Rectal smooth muscle tissue (tissue), 1 donor: ENCODE results near the gene LARP1B.

Experiments
- H3K27ac ChIP-seq: one replicate; pipeline ENCODE4 v1.7.0; 2013; ENCODE audit warnings: low read depth, low read length, inconsistent platforms
- H3K27me3 ChIP-seq: one replicate; pipeline ENCODE4 v1.7.0; 2013; ENCODE audit warnings: low read length; ENCODE audit not compliant: control insufficient read depth, insufficient read depth
- H3K36me3 ChIP-seq: one replicate; pipeline ENCODE4 v1.7.0; 2013; ENCODE audit warnings: low read length; ENCODE audit not compliant: control insufficient read depth, insufficient read depth
- H3K4me1 ChIP-seq: one replicate; pipeline ENCODE4 v1.7.0; 2013; ENCODE audit warnings: low read length; ENCODE audit not compliant: control insufficient read depth, insufficient read depth
- H3K4me3 ChIP-seq: one replicate; pipeline ENCODE4 v1.7.0; 2013; ENCODE audit warnings: low read length
- H3K9ac ChIP-seq: one replicate; pipeline ENCODE4 v1.7.0; 2013; ENCODE audit warnings: low read length

LARP1B gene

DNA sequence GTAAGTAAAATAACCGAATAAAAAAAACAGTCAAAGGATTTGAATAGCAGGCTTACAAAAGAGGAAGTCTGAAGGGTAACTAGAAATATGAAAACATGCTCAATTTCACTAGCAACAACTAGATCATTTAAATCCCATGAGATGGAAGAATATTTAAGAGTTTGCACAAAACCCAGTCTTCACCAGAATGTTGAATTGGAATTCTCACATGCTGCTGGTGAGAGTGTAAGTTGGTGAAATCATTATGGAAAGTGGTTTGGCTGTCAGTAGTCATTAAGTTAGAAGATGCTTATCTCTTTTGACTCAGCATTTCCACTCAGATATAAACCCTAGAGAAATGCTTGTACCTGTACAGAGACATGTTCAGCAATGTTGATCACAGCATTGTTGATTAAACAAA is 116.4 kb downstream of the LARP1B start:
- H3K36me3 ChIP-seq: no peaks in the 10 kb centered on the region
- no peaks in the 10 kb centered on the region for H3K4me1 ChIP-seq
- no peak overlapping the region for H3K4me3 ChIP-seq
- no peak overlapping the region for H3K9ac ChIP-seq
- H3K27ac ChIP-seq: no peak overlapping the region
- H3K27me3 ChIP-seq: no peaks in the 10 kb centered on the region

DNA sequence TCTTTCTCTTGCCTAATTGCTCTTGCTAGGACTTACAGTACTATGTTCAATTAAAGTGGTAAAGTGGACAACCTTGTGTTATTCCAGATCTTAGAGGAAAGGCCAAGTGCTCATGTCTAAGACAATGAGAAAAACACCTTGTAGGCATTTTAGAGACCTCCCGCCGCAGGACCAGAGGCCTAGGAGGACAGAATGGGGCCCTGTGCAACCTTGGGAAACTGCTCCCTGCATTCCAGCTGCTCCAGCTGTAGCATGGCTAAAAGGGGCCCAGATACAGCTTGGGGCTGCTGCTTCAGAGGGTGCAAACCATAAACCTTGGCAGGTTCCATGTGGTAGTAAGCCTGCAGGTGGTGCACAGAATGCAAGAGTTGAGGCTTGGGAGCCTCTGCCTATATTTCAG is 125.5 kb downstream of the LARP1B start:
- no peaks in the 10 kb centered on the region for H3K36me3 ChIP-seq
- no peak overlapping the region for H3K4me3 ChIP-seq
- no peak overlapping the region for H3K9ac ChIP-seq
- no peaks in the 10 kb centered on the region for H3K27me3 ChIP-seq
- H3K27ac ChIP-seq: no peak overlapping the region
- H3K4me1 ChIP-seq: no peaks in the 10 kb centered on the region

DNA sequence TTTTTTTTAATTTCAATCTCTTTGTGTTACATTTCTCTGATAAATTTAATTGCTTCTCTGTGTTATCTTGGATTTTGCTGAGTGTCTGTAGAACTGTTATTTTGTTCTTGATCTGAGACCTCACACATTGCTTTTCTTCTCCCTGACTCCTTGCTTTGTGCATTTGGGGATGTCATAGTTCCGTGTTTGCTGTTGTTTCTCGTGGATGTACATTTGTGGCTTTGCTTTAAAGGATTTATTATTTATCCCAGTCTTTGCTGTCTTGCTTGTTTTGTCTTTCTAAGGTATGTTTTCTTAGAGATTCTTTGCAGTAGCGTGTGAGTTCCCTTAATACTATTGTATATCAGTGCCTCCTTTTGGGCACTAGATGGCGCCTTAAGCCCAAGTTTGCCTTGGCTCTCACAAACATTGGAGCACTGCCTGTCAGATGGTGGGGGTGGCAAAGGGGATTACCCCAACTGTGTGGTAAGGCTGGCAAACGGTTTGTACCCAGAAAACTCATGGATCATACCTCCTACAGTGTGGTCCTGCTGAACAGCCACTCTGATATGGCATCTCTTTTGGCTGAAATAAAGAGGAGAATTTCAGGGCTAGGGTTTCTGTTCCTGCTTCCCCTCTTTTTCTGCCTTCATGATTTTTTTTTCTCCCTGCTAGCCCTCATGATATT is 130.1 kb downstream of the LARP1B start:
- no peak overlapping the region for H3K9ac ChIP-seq
- no peaks in the 10 kb centered on the region for H3K27me3 ChIP-seq
- H3K27ac ChIP-seq: no peak overlapping the region
- H3K36me3 ChIP-seq: no peaks in the 10 kb centered on the region
- no peaks in the 10 kb centered on the region for H3K4me1 ChIP-seq
- no peak overlapping the region for H3K4me3 ChIP-seq

DNA sequence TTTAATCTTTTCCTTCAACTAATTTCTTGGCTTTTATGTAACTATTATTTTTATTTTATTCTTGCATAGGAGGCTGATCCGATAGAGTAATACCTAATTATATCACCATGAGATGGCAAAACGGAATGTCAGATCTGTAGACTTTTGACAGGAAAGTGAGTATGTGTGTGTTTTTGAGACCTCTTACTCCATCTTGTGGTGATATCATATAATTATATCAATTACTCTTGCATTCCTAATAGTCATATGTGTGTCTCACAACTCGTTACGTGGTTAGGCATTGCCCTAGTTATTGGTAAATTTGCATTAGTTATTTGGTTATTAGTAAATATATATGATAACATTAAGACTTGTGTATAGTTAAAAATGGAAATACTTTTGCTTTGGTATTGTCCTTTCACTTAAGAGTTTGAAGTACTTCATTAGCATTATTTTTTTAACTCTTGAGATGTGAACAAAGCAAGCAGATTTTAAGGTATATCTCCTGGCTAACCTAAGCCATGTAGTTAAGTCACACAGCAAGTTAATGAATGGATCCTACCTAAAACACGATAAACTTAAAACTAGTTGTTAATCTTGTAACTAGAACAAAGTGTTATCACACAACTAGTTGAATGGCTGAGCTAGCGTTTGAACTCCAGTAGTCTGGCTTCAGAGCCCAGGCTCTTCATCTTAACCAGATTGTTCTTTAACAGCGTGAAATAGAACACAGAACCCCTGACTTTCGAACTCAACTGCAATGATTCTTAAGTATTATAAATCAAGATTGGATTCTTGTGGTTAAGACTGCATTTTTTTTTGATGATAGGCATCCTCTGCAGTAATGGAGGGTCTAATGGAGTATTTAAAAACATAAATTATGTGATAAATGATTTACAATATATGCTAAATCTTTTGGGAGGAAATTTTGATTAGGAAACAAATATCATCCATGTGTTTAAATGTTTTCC is 159.4 kb downstream of the LARP1B start:
- Histone ChIP-seq H3K4me3 (no peak overlapping the region), H3K9ac (no peak overlapping the region), H3K4me1 (no peaks in the 10 kb centered on the region), H3K27me3 (no peaks in the 10 kb centered on the region), H3K36me3 (no peaks in the 10 kb centered on the region), H3K27ac (no peak overlapping the region)

DNA sequence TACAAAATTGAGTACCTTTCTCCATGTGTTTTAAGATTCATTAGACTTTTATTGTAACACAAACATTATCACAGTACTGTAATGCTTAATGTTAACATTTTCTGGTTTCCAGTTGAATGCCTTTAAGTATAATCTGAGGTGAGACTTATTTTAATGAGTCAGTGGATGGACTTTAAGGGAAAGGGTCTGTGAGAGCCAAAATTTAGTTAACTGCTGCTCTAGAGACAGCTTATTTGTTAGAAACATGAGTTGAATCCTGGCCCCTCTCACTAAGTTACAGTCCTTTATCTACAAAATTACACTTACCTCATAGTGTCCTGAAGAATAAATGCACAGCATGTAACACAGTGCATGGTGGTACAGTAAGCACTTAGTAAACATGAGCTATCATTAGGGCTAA is 160.5 kb downstream of the LARP1B start:
- Histone ChIP-seq H3K9ac (no peak overlapping the region), H3K27me3 (no peaks in the 10 kb centered on the region), H3K4me3 (no peak overlapping the region), H3K4me1 (no peaks in the 10 kb centered on the region), H3K36me3 (no peaks in the 10 kb centered on the region), H3K27ac (no peak overlapping the region)

DNA sequence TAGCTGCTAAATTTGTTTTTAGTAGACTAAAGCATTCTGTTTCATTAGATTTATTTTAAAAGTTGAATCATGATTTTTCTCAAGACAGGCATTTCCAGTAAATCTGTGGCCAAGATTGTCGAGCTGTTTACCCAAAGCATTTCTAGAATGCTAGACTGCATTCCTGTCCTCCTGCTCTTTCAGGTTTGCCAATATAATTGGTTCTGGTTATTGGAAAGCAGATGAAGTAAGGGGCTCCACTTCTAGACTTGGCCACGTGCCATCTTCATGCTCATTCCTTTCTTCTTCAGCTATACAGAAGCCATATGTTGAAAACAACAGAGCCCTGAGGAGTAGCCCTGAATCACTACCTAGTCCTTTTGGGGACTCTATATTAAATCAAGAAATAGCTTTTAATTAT is 164.0 kb downstream of the LARP1B start:
- Histone ChIP-seq H3K36me3 (no peaks in the 10 kb centered on the region), H3K9ac (no peak overlapping the region), H3K4me3 (no peak overlapping the region), H3K27ac (no peak overlapping the region), H3K27me3 (no peaks in the 10 kb centered on the region), H3K4me1 (no peaks in the 10 kb centered on the region)

DNA sequence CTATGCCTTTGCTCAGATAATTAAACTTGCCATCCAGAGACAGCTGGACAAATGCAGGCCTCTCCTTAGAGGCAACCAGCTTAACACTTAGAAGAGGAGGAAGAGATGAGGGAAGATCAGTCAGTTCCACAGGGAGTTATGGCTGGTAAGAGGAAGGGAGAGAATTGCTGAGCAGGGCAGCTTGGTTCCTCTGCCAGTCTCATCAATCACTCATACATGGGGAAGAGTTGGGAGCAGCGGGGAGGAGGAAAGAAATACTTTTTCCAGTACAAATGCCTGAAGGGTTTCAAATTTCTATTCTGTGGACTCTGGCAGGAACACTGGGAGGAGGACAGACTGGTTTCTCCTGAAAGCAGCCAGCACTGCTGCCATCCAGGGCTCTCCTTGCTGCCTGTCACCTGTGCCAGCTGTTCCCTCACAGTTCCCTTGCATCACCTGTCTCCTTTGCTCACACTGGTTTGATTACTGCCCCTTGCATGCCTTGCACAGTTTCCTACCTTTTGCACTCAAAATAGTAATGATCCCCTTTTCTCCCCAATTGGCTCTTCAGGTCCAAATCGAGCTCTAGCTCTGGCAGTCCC is 167.0 kb downstream of the LARP1B start:
- H3K4me3 ChIP-seq: no peak overlapping the region
- no peak overlapping the region for H3K27ac ChIP-seq
- H3K4me1 ChIP-seq: no peaks in the 10 kb centered on the region
- H3K36me3 ChIP-seq: no peaks in the 10 kb centered on the region
- H3K27me3 ChIP-seq: no peaks in the 10 kb centered on the region
- H3K9ac ChIP-seq: no peak overlapping the region

DNA sequence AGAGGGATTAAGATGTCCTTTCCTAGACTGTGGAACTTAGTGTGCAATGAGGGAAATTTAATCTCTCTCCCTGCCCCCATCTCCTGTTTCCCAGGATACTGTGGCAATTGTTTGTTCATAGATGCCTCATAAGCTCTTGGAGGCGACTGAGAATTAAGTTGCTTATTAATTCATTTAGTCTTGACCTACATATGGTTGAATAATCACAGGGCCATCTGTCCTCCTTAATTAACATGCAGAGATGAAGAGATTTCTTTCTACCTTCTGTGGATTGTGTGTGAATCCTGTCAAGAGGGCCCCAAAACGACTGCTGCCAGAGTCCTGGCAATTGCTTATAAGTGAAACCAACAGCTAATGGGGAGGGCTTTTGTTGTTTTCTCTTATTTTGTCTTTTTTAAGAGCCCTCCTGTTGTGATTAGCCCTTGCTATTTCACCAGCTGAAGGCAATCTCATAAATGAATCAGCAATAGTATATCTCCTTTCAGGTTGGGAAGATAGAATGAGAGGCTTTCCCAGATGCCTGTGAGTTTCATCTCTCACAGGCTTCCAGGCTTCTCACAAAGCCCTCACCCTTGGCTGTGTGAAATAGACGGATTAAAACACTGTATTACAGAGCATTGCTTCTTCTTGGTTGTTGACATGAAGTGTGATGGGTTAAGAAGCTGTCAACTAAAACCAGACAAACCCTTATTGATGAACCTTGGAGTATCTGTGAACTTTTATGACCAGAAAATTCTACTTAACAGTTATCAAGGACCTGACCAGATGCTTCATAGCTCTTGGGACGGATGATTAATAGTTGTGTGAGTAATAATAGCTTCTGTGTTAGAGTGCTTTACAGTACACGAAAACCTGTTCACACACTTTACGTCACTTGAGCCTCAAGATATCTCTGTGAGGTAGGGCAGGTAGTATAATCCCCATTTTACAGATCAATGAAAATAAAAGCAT is 168.0 kb downstream of the LARP1B start:
- H3K27me3 ChIP-seq: no peaks in the 10 kb centered on the region
- no peak overlapping the region for H3K4me3 ChIP-seq
- no peak overlapping the region for H3K9ac ChIP-seq
- no peak overlapping the region for H3K27ac ChIP-seq
- no peaks in the 10 kb centered on the region for H3K4me1 ChIP-seq
- no peaks in the 10 kb centered on the region for H3K36me3 ChIP-seq

DNA sequence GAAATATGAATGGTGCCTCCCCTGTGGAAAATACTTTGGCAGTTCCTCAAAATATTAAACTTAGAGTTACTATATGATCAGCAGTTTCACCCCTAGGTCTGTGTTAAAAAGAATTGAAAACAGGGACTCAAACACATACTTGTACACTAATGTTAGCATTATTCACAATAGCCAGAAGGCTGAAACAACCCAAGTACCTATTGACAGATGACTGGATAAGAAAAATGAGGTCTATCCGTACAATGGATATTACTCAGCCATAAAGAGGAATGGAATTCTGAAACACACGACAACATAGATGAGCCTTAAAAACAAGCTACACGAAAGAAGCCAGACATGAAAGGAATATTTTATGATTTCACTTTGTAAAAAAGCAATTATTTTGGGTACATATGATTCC is 171.6 kb downstream of the LARP1B start:
- Histone ChIP-seq H3K27ac (no peak overlapping the region), H3K36me3 (no peaks in the 10 kb centered on the region), H3K9ac (no peak overlapping the region), H3K4me3 (no peak overlapping the region), H3K27me3 (no peaks in the 10 kb centered on the region), H3K4me1 (no peaks in the 10 kb centered on the region)

DNA sequence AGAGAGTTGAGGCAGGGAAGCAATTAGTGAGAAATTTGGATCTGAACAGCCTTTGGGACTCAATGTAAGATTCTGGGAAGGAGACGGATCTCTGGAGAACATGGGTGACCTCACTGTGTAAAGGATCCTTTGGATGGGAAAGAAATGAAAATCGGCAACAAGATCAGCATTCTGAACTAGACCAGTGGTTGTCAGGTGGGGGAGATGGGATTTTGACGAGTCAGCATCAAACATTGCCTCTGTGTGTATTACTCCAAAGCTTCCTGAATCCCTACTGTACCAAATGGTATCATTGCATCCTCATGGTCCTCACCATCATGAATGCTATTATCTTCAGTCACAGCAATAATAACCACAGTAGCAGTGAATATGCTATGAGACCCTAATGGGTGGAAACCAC is 173.7 kb downstream of the LARP1B start:
- Histone ChIP-seq H3K9ac (no peak overlapping the region), H3K27me3 (no peaks in the 10 kb centered on the region), H3K27ac (no peak overlapping the region), H3K36me3 (no peaks in the 10 kb centered on the region), H3K4me1 (no peaks in the 10 kb centered on the region), H3K4me3 (no peak overlapping the region)

DNA sequence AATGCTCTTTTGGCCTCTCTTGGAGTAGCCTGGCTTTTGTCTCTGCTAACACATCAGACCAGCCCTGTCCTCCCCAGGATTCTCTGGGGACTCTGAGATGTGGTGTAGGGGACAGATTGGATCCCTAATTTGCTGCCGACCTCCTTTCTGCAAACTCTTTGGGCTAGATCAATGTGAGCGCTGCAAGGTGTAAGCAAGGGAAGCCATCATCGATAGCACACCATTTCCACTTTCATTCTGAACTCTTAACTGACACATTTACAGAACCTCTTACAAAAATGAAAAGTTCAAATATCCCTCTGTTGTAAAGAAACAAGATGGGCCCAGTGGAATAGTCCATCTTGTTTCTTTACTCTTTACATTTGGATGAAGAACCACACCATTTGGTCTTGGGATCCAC is 179.9 kb downstream of the LARP1B start:
- no peak overlapping the region for H3K4me3 ChIP-seq
- H3K4me1 ChIP-seq: no peaks in the 10 kb centered on the region
- no peak overlapping the region for H3K27ac ChIP-seq
- H3K36me3 ChIP-seq: no peaks in the 10 kb centered on the region
- no peaks in the 10 kb centered on the region for H3K27me3 ChIP-seq
- H3K9ac ChIP-seq: no peak overlapping the region

DNA sequence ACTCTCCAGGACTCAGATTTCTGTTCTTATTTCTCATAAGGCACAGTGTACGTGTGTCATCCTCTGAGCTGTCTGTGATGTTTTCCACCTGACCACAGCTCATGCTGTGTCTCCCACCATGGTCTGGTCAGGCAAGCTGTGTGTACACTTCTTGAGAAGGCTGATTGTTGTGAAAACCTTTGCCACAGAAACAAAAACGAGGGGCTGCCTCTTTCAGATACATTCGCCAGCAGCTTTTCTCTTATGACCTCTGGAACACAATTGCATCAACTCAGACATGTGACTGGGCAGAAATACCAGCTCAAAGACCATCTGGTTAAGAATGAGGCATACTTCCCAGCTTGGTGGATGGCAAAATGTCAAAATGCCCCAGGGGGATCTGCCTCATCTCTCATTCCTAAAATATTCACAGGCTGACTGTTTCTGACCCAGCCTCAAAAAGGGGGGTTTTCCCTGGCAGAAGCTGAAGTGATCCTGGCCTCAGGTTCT is 180.4 kb downstream of the LARP1B start:
- Histone ChIP-seq H3K4me3 (no peak overlapping the region), H3K9ac (no peak overlapping the region), H3K27ac (no peak overlapping the region), H3K27me3 (no peaks in the 10 kb centered on the region), H3K36me3 (no peaks in the 10 kb centered on the region), H3K4me1 (no peaks in the 10 kb centered on the region)
